ENCODE measurements around the gene TRABD2B. TPM values are rescaled to one million over a fixed set of nuclear protein-coding genes. Genes with fewer than 3 reads are reported as not detected.

Gene TRABD2B
- total and polyA plus RNA-seq, 2 donors from 2014 or later: 19.8 to 62.0 TPM

DNA sequence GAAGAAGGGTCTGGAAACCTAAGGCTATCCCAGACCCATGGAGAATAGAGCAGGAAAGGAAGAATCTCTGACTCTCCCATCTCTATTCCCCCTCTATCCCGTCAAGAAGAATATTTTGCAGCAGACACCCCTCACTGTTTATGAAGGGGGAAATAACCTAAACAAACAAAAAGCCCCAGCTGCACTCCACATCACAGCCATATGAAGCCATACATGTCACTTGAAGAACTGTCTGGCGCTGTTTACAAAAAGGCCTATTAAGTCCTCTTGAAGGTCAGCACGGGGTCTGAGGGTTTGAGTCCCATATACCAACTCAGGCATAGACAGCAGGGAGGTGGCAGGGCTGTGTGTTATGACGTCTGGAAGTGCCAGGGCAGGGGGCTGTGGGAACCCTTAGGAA, 31.4 kb downstream of the TRABD2B start:
- peaks cover 5 to 41% (median 33%) of the 10 kb centered on the region in 3 donors for H3K4me1 ChIP-seq (ENCODE audit: control insufficient read depth in 2 of 3, insufficient read depth in 2 of 3, low read depth in 1 of 3, low read length in 3 of 3)
- no peak overlapping the region for H3K4me3 ChIP-seq (ENCODE audit: low read length in 3 of 3)
- intact Hi-C loops (cut with DNase I): no loop called here
- no peaks in the 10 kb centered on the region for H3K9me3 ChIP-seq (ENCODE audit: control insufficient read depth in 2 of 3, insufficient read depth in 1 of 3, low read length in 3 of 3)
- peak overlapping the region; percentile 46 to 65 for H3K27ac ChIP-seq (ENCODE audit: low read depth in 2 of 2, low read length in 2 of 2)
- FAIRE-seq (no peak), DNase-seq (no peak)
- H3K36me3 ChIP-seq (ENCODE audit: control insufficient read depth in 2 of 3, insufficient read depth in 3 of 3, low read length in 3 of 3): peaks cover 0 to 2% (median 0%) of the 10 kb centered on the region in 3 donors
- no peak for TF ChIP-seq CTCF (IDR thresholded peaks at IDR 0.05; ENCODE audit: borderline replicate concordance, extremely low read depth, insufficient read depth)
- no peaks in the 10 kb centered on the region for H3K27me3 ChIP-seq (ENCODE audit: control insufficient read depth, insufficient read depth, low read length)
- no peak overlapping the region for H3K9ac ChIP-seq (ENCODE audit: low read length in 3 of 3)

DNA sequence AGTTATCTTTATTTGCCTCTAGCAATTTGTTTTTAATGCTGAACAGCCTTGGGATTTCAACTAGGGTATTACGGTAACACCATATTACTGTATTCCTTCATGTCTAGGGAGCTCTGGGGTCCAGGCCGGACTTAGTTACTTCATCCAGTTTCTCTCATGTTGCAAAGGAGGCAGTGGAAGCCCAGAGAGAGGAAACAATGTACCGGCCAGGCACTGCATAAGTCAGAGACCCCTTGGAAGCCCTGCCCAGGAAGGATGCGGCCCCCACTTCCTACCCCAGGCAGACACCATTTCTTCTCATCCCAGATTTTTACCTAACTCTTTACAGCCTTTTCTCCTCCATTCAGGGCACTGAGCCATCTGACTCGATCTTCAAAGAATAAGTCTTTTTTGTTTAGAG, 32.5 kb downstream of the TRABD2B start:
- intact Hi-C loops (cut with DNase I): no loop called here
- Histone ChIP-seq H3K27me3 (ENCODE audit: control insufficient read depth, insufficient read depth, low read length) (no peaks in the 10 kb centered on the region), H3K36me3 (ENCODE audit: control insufficient read depth in 2 of 3, insufficient read depth in 3 of 3, low read length in 3 of 3) (no peaks in the 10 kb centered on the region), H3K9ac (ENCODE audit: low read length in 3 of 3) (no peak overlapping the region), H3K27ac (ENCODE audit: low read depth in 2 of 2, low read length in 2 of 2) (peak overlapping the region; percentile 35 to 54), H3K4me1 (ENCODE audit: control insufficient read depth in 2 of 3, insufficient read depth in 2 of 3, low read depth in 1 of 3, low read length in 3 of 3) (peaks cover 5 to 41% (median 25%) of the 10 kb centered on the region in 3 donors), H3K4me3 (ENCODE audit: low read length in 3 of 3) (no peak overlapping the region), H3K9me3 (ENCODE audit: control insufficient read depth in 2 of 3, insufficient read depth in 1 of 3, low read length in 3 of 3) (no peaks in the 10 kb centered on the region)
- peak in 1 of 5 donors; percentile 26 for DNase-seq
- no peak for TF ChIP-seq CTCF (IDR thresholded peaks at IDR 0.05; ENCODE audit: borderline replicate concordance, extremely low read depth, insufficient read depth)
- no peak for FAIRE-seq

GRCh38 chr1:47963568-47964358, 33.4 kb downstream of the TRABD2B start:
- FAIRE-seq: no peak
- peak overlapping the region; percentile 35 to 54 for H3K27ac ChIP-seq (ENCODE audit: low read depth in 2 of 2, low read length in 2 of 2)

More at GRCh38 chr1:47963568-47964358, 33.4 kb downstream of the TRABD2B start:
- peaks cover 5 to 36% (median 23%) of the 10 kb centered on the region in 3 donors for H3K4me1 ChIP-seq (ENCODE audit: control insufficient read depth in 2 of 3, insufficient read depth in 2 of 3, low read depth in 1 of 3, low read length in 3 of 3)
- H3K9me3 ChIP-seq (ENCODE audit: control insufficient read depth in 2 of 3, insufficient read depth in 1 of 3, low read length in 3 of 3): no peaks in the 10 kb centered on the region
- no peak for TF ChIP-seq CTCF (IDR thresholded peaks at IDR 0.05; ENCODE audit: borderline replicate concordance, extremely low read depth, insufficient read depth)
- peak overlapping the region in 1 of 3 donors; percentile 1 for H3K4me3 ChIP-seq (ENCODE audit: low read length in 3 of 3)
- H3K9ac ChIP-seq (ENCODE audit: low read length in 3 of 3): no peak overlapping the region
- H3K36me3 ChIP-seq (ENCODE audit: control insufficient read depth in 2 of 3, insufficient read depth in 3 of 3, low read length in 3 of 3): no peaks in the 10 kb centered on the region
- no peaks in the 10 kb centered on the region for H3K27me3 ChIP-seq (ENCODE audit: control insufficient read depth, insufficient read depth, low read length)
- intact Hi-C loops (cut with DNase I): no loop called here
- DNase-seq: peak in 4 of 5 donors; percentile 28 to 78 (median 50)

Measured in kidney (tissue), 14 donors.